ENCODE data around the gene MANSC1. TPM values are rescaled to one million over a fixed set of nuclear protein-coding genes. Genes with fewer than 3 reads are reported as not detected.

Gene MANSC1
- total RNA-seq, 1 donor from 2014 or later, result 0.79 TPM

GRCh38 chr12:12290206-12290605 lies 59.8 kb downstream of the MANSC1 start:
- Histone ChIP-seq H3K36me3 (ENCODE audit: control insufficient read depth, insufficient read depth, low read length) (no peaks in the 10 kb centered on the region), H3K27me3 (ENCODE audit: control insufficient read depth, insufficient read depth, low read length) (no peaks in the 10 kb centered on the region), H3K4me3 (ENCODE audit: low read depth, low read length) (no peak overlapping the region)
- no peak for FAIRE-seq
- no peak for TF ChIP-seq CTCF (IDR thresholded peaks at IDR 0.05; ENCODE audit: insufficient read depth, low read length, severe bottlenecking)
- no peak for DNase-seq (ENCODE audit: low read depth)

- Histone ChIP-seq H3K4me3 (ENCODE audit: low read depth, low read length) (no peak overlapping the region), H3K27me3 (ENCODE audit: control insufficient read depth, insufficient read depth, low read length) (no peaks in the 10 kb centered on the region), H3K36me3 (ENCODE audit: control insufficient read depth, insufficient read depth, low read length) (no peaks in the 10 kb centered on the region)
- no peak for FAIRE-seq
- no peak for TF ChIP-seq CTCF (IDR thresholded peaks at IDR 0.05; ENCODE audit: insufficient read depth, low read length, severe bottlenecking)
- no peak for DNase-seq (ENCODE audit: low read depth)
Measured at GRCh38 chr12:12286441-12286840, 63.6 kb downstream of the MANSC1 start.

- Histone ChIP-seq H3K36me3 (ENCODE audit: control insufficient read depth, insufficient read depth, low read length) (no peaks in the 10 kb centered on the region), H3K4me3 (ENCODE audit: low read depth, low read length) (no peak overlapping the region), H3K27me3 (ENCODE audit: control insufficient read depth, insufficient read depth, low read length) (no peaks in the 10 kb centered on the region)
- DNase-seq (ENCODE audit: low read depth) (peak; percentile 68), FAIRE-seq (no peak)
- TF ChIP-seq CTCF (IDR thresholded peaks at IDR 0.05; ENCODE audit: insufficient read depth, low read length, severe bottlenecking), result no peak
Measured at GRCh38 chr12:12282761-12283425, 67.1 kb downstream of the MANSC1 start.

- FAIRE-seq, result no peak
- no peaks in the 10 kb centered on the region for H3K27me3 ChIP-seq (ENCODE audit: control insufficient read depth, insufficient read depth, low read length)
- no peaks in the 10 kb centered on the region for H3K36me3 ChIP-seq (ENCODE audit: control insufficient read depth, insufficient read depth, low read length)
- H3K4me3 ChIP-seq (ENCODE audit: low read depth, low read length), result no peak overlapping the region
- no peak for DNase-seq (ENCODE audit: low read depth)
- no peak for TF ChIP-seq CTCF (IDR thresholded peaks at IDR 0.05; ENCODE audit: insufficient read depth, low read length, severe bottlenecking)
Measured at GRCh38 chr12:12282202-12282601, 67.8 kb downstream of the MANSC1 start.

GRCh38 chr12:12281134-12281533 lies 68.9 kb downstream of the MANSC1 start:
- no peaks in the 10 kb centered on the region for H3K36me3 ChIP-seq (ENCODE audit: control insufficient read depth, insufficient read depth, low read length)
- DNase-seq (ENCODE audit: low read depth) (no peak), FAIRE-seq (no peak)
- no peaks in the 10 kb centered on the region for H3K27me3 ChIP-seq (ENCODE audit: control insufficient read depth, insufficient read depth, low read length)
- no peak overlapping the region for H3K4me3 ChIP-seq (ENCODE audit: low read depth, low read length)
- TF ChIP-seq CTCF (IDR thresholded peaks at IDR 0.05; ENCODE audit: insufficient read depth, low read length, severe bottlenecking), result no peak

GRCh38 chr12:12278899-12279298 lies 71.1 kb downstream of the MANSC1 start:
- Histone ChIP-seq H3K27me3 (ENCODE audit: control insufficient read depth, insufficient read depth, low read length) (no peaks in the 10 kb centered on the region), H3K36me3 (ENCODE audit: control insufficient read depth, insufficient read depth, low read length) (no peaks in the 10 kb centered on the region), H3K4me3 (ENCODE audit: low read depth, low read length) (no peak overlapping the region)
- FAIRE-seq (no peak), DNase-seq (ENCODE audit: low read depth) (no peak)
- TF ChIP-seq CTCF (IDR thresholded peaks at IDR 0.05; ENCODE audit: insufficient read depth, low read length, severe bottlenecking), result no peak

Data from bronchial epithelial cell (primary cell).